Gastroesophageal sphincter (tissue), 4 donors: ENCODE data around the gene SPATA2L. TPM values are rescaled to one million over a fixed set of nuclear protein-coding genes. Genes with fewer than 3 reads are reported as not detected.
"Not testable (repeated sequence)": the region's sequence is repeated elsewhere in the genome, so short reads cannot be mapped to it uniquely, and the experiment has no call there.

Experiments
- ATAC-seq: fragments of 150-250 bp; one replicate; pipeline ENCODE4 v1.9.1; 2016; ENCODE audit warnings: mild to moderate bottlenecking, moderate library complexity
- H3K27ac ChIP-seq, 4 donors: fragments of 200-600 bp; sonication (generic) in 3 of 4; 1 replicate in 3 of 4; 2 replicates in 1 of 4; pipeline ENCODE4 v1.5.1; 2016 to 2019
- H3K27me3 ChIP-seq: fragments of 200-600 bp; sonication (generic); one replicate; pipeline ENCODE4 v1.5.1; 2019
- H3K36me3 ChIP-seq, 2 donors: fragments of 200-600 bp; sonication (generic); one replicate each; pipeline ENCODE4 v1.5.1; 2019; ENCODE audit warnings: control low read depth in 1 of 2
- H3K4me1 ChIP-seq, 3 donors: fragments of 200-600 bp; sonication (generic); 1 replicate in 2 of 3; 2 replicates in 1 of 3; pipeline ENCODE4 v1.5.1; 2016 to 2019; ENCODE audit warnings: control low read depth in 2 of 3
- H3K4me3 ChIP-seq, 2 donors: fragments of 200-600 bp; sonication (generic); one replicate each; pipeline ENCODE4 v1.5.1; 2019; ENCODE audit warnings: mild to moderate bottlenecking in 1 of 2, moderate library complexity in 1 of 2
- H3K9me3 ChIP-seq, 3 donors: fragments of 200-600 bp; sonication (generic); one replicate each; pipeline ENCODE4 v1.5.1; 2017 to 2019; ENCODE audit warnings: control low read depth in 2 of 3
- EP300 ChIP-seq: sonication (generic); formaldehyde crosslinking; IDR thresholded peaks from one replicate; pipeline ENCODE4 v1.6.1; 2017; ENCODE audit warnings: antibody characterized with exemption, mild to moderate bottlenecking
- POLR2A ChIP-seq, 2 donors: fragments of 450-650 bp; IDR thresholded peaks; one replicate each; pipeline ENCODE4 v1.6.1; 2017; ENCODE audit warnings: antibody characterized with exemption in 2 of 2, mild to moderate bottlenecking in 2 of 2, moderate library complexity in 1 of 2
- POLR2AphosphoS5 ChIP-seq: sonication (generic); formaldehyde crosslinking; IDR thresholded peaks from one replicate; pipeline ENCODE4 v1.6.1; 2017; ENCODE audit warnings: antibody characterized with exemption
- WGBS, 2 donors: methylation state at CpG; one replicate each; pipeline ENCODE4 v1.1.5; 2018; ENCODE audit warnings: low coverage in 1 of 2; 5-methylcytosine and 5-hydroxymethylcytosine counted together
- total RNA-seq, 4 donors: library from RNA; depleted of rRNA; stranded (reverse); fragments of >200 nt; gene quantifications; one replicate each; pipeline ENCODE4 v1.1.0, GENCODE V29; 2016
- TF ChIP-seq, protein P1 (sequence below), 4 experiments: fragments of 200-600 bp in 2 of 4; fragments of 450-650 bp in 2 of 4; sonication (generic) in 1 of 4; IDR thresholded peaks; one replicate each; pipeline ENCODE4 v1.5.1; 2017 to 2019; ENCODE audit warnings: antibody characterized with exemption in 4 of 4, mild to moderate bottlenecking in 2 of 4, moderate library complexity in 2 of 4

The SPATA2L gene
- total RNA-seq, 4 donors from 2014 or later = 8.7 to 21.8 (median 13.2) TPM

DNA sequence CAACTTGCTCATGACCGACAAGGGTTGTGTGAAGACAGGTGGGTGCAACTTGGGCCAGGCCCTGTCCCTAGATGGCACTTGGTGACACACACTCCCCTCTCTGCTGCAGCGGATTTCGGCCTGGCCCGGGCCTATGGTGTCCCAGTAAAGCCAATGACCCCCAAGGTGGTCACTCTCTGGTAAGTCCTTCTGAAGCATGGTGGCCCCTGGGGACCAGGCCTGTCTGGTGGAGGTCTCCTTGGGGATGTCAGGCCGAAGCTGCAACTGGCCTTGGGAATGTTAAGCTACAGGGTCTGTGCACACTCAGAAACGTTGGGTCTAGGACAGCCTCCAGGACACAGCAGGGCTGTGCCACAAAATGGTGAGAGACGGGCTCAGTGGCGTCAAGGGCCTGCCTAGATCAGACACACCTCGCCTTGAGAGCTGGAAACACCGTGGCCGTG lies 8.2 kb downstream of the SPATA2L start:
- Histone ChIP-seq H3K4me3 (no peak overlapping the region), H3K36me3 (peaks cover 0 to 81% of the 10 kb centered on the region in 2 donors), H3K27ac (no peak overlapping the region), H3K27me3 (no peaks in the 10 kb centered on the region), H3K4me1 (peaks cover 0 to 6% (median 0%) of the 10 kb centered on the region in 3 donors), H3K9me3 (no peaks in the 10 kb centered on the region)
- TF ChIP-seq POLR2AphosphoS5 = no peak
- no peak for TF ChIP-seq EP300
- TF ChIP-seq, protein P1, sequence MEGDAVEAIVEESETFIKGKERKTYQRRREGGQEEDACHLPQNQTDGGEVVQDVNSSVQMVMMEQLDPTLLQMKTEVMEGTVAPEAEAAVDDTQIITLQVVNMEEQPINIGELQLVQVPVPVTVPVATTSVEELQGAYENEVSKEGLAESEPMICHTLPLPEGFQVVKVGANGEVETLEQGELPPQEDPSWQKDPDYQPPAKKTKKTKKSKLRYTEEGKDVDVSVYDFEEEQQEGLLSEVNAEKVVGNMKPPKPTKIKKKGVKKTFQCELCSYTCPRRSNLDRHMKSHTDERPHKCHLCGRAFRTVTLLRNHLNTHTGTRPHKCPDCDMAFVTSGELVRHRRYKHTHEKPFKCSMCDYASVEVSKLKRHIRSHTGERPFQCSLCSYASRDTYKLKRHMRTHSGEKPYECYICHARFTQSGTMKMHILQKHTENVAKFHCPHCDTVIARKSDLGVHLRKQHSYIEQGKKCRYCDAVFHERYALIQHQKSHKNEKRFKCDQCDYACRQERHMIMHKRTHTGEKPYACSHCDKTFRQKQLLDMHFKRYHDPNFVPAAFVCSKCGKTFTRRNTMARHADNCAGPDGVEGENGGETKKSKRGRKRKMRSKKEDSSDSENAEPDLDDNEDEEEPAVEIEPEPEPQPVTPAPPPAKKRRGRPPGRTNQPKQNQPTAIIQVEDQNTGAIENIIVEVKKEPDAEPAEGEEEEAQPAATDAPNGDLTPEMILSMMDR (IDR thresholded peaks at IDR 0.05) = no peak
- TF ChIP-seq POLR2A (IDR thresholded peaks at IDR 0.05) = no peak
- ATAC-seq = no peak
- WGBS, 2 donors = 40% methylated on average over 1 of the region's 11 CpGs; no CpG with 5 or more reads in 1 of the 2 donors

DNA sequence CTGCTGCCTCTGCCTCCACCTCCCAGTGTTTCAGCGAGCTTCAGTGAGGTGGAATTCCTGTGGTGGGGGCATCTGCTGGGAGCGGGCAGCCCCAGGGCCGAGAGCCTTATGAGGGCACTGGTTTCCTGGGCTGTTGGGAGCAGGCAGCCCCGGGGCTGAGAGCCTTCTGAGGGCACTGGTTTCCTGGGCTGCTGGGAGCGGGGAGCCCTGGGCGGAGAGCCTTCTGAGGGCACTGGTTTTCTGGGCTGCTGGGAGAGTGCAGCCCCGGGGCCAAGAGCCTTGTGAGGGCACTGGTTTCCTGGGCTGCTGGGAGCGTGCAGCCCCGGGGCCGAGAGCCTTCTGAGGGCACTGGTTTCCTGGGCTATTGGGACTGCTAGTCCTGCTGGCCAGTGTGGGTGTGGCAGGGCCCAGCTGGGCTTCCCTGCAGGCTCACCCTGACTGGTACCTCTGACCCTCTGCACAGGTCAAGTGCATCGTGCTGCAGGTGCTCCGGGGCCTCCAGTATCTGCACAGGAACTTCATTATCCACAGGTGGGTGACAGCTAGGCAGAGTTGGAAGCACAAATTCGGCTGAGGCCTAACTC lies 9.4 kb downstream of the SPATA2L start:
- H3K4me1 ChIP-seq = peaks cover 3 to 18% (median 8%) of the 10 kb centered on the region in 3 donors
- no peak overlapping the region for H3K4me3 ChIP-seq
- H3K9me3 ChIP-seq = no peaks in the 10 kb centered on the region
- no peak overlapping the region for H3K27ac ChIP-seq
- no peak for TF ChIP-seq POLR2AphosphoS5
- TF ChIP-seq, protein P1 (IDR thresholded peaks at IDR 0.05) = no peak
- no peak for TF ChIP-seq POLR2A (IDR thresholded peaks at IDR 0.05)
- TF ChIP-seq EP300 = no peak
- 86% methylated on average over 1 of the region's 13 CpGs; no CpG with 5 or more reads in 1 of the 2 donors for WGBS, 2 donors
- no peak for ATAC-seq
- H3K36me3 ChIP-seq = peaks cover 0 to 71% of the 10 kb centered on the region in 2 donors
- H3K27me3 ChIP-seq = no peaks in the 10 kb centered on the region

DNA sequence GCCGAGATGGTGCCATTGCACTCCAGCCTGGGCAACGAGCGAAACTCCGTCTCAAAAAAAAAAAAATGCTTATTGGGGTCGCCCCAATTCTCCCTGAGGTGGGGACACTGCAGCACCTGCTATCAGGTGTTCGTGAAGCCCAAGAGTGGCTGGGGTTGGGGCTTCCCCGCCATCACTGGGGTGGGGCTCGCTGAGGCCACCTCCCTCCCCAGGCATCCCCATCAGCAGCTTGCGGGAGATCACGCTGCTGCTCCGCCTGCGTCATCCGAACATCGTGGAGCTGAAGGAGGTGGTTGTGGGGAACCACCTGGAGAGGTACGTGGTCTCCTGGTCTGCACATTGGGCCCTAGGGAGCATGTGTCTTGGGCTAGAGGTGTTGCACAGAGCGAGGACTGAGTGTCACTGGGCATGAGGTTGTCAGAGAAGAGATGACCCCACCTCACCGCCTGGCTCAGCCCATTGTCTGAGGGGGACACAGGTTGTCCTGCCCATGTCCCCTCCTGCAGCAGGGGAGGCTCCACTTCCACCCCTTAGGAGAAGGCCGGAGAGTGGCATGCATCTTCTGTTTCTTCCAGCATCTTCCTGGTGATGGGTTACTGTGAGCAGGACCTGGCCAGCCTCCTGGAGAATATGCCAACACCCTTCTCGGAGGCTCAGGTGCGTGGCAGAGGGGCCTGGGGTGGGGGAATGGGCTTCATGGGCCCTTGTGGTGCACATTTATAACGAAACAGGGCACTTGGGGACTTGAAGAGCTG lies 10.1 kb downstream of the SPATA2L start:
- no peak for ATAC-seq
- no peak overlapping the region for H3K27ac ChIP-seq
- H3K4me1 ChIP-seq = peaks cover 3 to 19% (median 8%) of the 10 kb centered on the region in 3 donors
- TF ChIP-seq EP300 (no peak), POLR2AphosphoS5 (no peak), POLR2A (IDR thresholded peaks at IDR 0.05) (no peak)
- TF ChIP-seq, protein P1 (IDR thresholded peaks at IDR 0.05) = no peak
- H3K27me3 ChIP-seq = no peaks in the 10 kb centered on the region
- H3K4me3 ChIP-seq = no peak overlapping the region
- H3K9me3 ChIP-seq = no peaks in the 10 kb centered on the region
- H3K36me3 ChIP-seq = peaks cover 0 to 64% of the 10 kb centered on the region in 2 donors
- WGBS, 2 donors = 80 to 94% methylated on average over 2 to 10 of the region's 21 CpGs

DNA sequence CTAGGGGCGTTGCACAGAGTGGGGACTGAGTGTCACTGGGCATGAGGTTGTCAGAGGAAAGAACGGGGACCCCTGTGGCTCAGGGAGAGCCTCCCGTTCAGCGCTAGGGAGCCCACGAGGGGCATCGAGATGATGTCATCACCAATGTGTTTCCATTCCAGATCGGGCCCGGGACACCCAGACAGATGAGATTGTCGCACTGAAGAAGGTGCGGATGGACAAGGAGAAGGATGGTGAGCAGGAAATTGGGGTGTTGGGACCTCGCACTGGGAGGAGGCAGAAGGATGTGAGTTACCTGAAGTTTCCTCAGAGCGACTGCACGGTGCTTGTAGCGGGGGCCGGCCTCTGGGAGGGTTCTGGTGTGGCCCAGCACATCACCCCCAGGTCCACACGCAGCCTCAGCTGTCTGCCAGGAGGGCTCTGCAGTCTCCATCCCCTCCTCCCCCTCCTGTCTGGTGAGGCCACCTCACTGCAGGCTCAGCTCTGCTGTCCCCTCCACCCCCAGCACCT lies 11.1 kb downstream of the SPATA2L start:
- TF ChIP-seq EP300 (no peak), POLR2AphosphoS5 (no peak), POLR2A (IDR thresholded peaks at IDR 0.05) (no peak)
- TF ChIP-seq, protein P1 (IDR thresholded peaks at IDR 0.05) = no peak
- ATAC-seq = no peak
- no peak overlapping the region for H3K27ac ChIP-seq
- no peaks in the 10 kb centered on the region for H3K9me3 ChIP-seq
- no peaks in the 10 kb centered on the region for H3K27me3 ChIP-seq
- H3K4me1 ChIP-seq = peaks cover 3 to 23% (median 8%) of the 10 kb centered on the region in 3 donors
- H3K36me3 ChIP-seq = peaks cover 0 to 55% of the 10 kb centered on the region in 2 donors
- WGBS, 2 donors = 82 to 90% methylated on average over 8 to 10 of the region's 16 CpGs
- no peak overlapping the region for H3K4me3 ChIP-seq

DNA sequence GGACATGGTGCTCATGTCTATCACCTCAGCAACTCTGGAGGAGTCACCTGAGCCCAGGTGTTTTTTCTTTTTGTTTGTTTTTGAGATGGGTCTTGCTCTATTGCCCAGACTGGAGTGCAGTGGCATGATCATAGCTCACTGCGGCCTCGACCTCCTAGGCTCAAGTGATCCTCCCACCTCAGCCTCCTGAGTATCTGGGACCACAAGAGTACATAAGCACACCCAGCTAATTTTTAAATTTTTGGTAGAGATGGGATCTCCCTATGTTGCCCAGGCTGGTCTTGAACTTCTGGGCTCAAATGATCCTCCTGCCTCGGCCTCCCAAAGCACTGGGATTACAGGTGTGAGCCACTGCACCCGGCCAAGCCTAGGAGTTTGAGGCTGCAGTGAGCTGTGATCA lies 11.9 kb downstream of the SPATA2L start:
- ATAC-seq, H3K4me3 ChIP-seq, H3K27me3 ChIP-seq, H3K27ac ChIP-seq, H3K9me3 ChIP-seq: not testable (repeated sequence)
- H3K4me1 ChIP-seq = peaks cover 3 to 23% (median 8%) of the 10 kb centered on the region in 3 donors
- WGBS, 2 donors = 85 to 100% methylated on average over 2 to 3 of the region's 4 CpGs
- H3K36me3 ChIP-seq = peaks cover 0 to 46% of the 10 kb centered on the region in 2 donors
